Fibroblast of skin of back (primary cell): ENCODE data around the gene SYT15.

Experiments used
- DNase-seq: peaks from one replicate; pipeline ENCODE4 v3.0.0-alpha.2; 2013

Gene SYT15

DNA sequence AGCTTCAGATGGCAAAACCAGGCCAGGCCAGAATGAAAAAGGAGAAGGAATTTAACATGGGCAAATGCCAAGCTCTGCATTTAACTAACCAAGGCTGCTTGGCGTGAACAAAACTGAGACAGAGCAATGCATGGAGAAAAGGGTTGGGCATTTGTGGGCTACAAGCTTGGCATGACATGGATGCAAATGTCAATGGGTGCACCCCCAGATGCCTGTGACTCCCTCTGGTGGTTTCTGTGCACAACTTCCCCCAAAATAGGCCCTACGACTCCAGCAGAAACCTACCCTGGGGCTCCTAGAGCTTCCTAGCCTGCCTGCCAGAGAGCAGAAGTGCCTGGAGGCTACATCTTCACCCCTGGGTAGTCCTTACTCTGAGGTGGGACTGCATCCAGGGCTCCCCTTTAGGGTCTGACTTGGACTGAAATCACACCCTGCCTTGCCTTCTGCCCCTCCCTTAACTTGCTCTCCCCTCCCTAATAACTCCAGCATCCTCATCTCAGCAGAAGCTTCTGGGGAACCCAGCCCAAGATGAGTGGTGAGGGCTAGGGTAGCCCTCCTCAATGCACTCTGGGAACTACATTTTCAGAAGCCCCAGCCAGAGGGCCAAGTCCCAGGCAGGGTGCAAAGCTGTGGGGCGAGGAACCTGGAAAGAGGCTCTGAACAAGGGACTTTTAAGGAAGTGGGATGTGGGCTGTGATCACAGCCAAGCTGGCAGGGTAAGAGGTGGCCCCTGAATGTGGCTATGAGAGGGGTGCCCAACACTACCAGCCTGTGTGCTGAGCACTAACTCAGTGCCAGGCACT, 33.7 kb upstream of the SYT15 start:
- DNase-seq, result peak; percentile 29

DNA sequence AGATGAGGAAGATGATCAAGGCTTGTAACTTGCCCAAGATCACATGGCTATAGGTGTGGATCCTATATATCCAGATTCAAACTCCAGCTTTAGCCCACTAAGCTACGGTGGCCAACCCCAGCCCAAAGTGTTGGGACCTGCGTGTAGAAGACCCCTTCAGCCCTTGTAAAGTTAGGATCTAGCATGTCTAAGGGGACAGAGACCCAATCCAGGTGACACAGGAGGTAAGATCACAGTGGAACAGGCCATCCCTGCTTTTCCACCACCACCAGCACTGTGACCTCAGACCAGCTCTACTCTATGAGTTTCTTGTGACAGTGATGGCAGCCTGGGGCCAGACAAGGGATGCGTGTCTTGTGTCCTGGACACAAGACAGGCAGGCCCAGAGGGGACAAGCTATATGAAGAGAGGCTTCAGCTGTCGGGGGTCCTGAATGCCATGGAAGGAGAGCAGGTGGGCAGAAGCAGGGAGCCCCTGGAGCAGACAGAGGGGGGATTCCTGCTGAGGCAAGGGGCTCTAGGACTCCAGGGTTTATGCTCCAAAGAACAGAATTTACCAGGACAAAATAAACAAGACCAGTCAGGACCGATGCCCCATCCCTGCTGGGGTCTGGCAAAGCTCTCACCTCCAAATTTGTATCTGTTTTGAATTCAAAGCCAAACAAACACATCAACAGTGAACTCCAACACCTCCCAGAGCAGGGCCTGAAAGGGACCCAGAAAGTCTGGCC, 32.9 kb upstream of the SYT15 start:
- no peak for DNase-seq

- no peak for DNase-seq
These were observed 32.1 kb upstream of the SYT15 start for GRCh38 chr10:46546591-46547540.

GRCh38 chr10:46547541-46548497, 31.1 kb upstream of the SYT15 start:
- no peak for DNase-seq

DNA sequence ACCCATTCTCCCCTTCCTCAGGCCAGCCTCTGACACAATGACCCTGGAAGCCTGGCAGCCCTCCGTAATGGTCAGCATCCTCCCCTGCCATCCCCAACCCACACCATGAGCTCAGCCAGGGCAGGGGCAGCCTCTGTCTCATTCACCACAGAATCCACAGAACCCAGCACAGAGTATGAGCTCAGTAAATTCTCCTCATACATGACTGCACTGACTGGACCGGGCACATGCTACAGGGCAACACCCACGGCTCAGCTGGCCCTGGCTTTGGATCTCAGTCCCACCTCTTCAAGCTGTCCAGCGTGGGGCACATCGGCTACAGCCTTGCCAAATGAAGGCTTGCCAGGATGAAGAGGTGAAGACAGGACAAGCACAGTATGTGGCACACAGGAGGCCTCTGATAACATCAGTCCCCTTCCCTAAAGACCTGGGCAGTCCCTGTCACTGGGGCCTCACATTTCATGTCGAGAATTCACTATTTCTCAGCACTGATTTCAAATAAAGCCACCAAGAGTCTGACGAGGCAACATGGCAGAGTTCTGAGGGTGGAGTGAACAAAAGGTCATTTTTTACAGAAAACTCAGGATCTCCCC, 30.3 kb upstream of the SYT15 start:
- no peak for DNase-seq

- DNase-seq, result no peak
These were observed 29.5 kb upstream of the SYT15 start for GRCh38 chr10:46549171-46550075.

DNA sequence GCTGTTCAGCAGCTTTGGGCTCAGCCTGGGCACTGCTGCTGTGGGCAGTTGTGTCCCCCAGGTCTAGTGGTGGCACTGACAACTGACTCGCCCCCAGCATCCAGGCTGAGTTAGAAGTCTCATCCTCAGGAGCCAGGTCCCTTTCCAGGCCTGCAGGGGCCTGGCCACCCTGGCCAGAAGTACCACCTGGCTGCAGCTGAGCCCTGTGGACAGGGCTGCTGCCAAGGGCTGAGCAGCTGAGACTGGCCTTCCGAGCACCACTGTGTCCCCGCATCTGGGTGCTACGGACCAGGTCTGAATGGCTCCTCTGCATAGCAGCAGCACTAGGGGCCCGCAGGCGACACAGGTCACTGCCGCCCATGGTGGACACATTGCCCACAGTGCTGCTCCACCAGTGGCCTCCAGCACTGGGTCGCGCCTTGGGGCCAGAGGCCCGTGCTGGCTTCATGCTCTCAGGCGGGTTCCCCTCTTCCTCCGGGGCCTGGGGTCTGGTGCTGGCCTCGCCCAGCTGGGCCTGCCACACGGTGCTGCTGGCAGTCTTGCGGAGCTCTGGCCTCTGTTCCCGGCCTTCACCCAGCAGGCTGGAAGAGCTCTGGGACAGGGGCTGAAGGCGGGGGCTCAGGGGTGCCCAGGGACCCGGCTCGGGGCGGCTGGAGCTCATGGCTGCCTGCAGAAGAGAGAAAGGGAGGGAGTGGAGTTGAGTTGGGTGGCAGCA, 28.7 kb upstream of the SYT15 start:
- no peak for DNase-seq

GRCh38 chr10:46550795-46551700, 27.9 kb upstream of the SYT15 start:
- no peak for DNase-seq

DNA sequence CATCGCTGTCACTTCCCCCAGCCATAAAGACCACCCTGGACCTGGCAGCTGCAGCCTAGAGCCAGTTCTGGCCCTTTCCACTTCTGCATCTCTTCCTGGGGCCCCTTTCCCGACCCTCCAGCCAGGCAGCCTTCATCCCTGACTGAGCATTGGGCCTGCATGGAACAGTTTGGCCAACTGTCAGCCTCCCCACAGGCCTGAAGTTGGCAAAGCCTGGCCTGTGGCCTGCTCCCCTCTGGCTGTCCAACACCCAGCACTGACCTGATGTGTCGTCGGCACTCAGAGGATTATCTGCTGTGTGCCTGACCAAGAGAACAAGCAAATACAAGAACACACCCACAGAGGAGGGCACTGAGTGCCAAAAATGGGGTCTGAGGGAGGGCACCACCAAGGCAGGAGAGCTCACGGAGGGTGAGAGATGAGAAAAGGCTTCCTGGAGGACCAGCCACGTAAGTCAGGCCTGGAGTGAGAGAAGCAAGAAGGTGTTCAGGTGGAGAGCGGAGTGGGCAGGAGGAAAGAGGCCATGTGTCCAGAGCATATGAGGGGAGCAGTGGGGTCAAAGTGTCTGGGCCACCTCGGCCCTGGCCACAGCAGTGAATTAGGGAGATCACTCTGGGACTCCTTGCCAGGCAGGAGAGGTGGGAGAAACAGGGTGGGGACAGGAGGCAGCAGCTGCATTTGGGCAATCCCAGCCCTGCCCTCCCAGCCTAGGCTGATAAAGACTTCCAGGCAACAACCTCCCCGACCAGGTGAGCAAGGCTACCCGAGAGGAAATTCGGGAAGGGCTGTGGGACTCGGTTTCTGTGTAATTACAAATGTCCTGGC, 27.0 kb upstream of the SYT15 start:
- no peak for DNase-seq

- DNase-seq, result no peak
These were observed 26.2 kb upstream of the SYT15 start for GRCh38 chr10:46552526-46553237.

GRCh38 chr10:46553238-46554049, 25.5 kb upstream of the SYT15 start:
- no peak for DNase-seq

DNA sequence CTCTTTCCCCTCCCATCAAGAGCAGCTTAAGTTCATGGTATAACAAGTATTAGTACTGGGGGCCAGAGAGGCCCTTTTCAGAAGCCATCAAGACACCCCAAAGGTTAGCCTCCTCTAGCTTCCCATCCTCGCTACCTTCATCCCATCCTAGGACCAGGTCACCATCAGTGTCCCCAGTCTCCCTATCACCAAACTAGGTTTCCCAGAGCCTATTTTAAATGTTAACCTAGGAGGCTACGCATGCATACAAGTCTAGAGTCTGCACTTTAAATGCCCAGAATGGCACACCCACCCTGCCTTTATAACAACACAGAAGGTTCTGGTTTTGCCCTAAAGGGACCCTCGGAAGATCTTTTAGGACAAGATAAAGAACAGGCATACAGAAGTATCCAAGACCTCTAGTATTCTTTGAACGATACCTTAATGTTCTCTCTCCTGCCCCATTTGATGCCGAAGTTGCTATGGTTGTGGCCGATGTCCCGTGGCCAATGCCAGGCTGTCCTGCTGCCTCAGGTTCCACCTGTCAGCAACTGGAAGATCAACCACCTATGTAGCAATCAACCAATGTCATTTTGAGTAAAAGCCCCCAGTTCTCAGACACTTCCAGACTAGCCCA, 24.7 kb upstream of the SYT15 start:
- no peak for DNase-seq

DNA sequence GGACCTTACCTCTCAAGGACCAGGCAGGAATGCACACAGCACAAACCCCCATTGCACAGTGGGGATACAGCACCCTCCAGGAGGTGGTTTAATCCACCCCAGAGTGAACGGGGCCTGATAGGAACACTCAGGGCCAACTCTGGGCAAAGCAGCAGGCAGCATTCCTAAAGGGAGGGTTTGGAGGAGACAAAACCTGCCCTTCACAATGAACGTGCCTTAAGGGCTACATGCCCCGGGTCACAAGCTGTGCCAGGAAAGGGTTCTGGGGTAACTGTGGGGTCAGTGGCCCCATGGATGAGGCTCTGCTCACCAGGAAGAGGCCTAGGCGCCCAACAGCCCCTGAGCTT, 23.6 kb upstream of the SYT15 start:
- no peak for DNase-seq

GRCh38 chr10:46555713-46556514, 23.0 kb upstream of the SYT15 start:
- DNase-seq, result no peak
